HEK293 (cell line): Measurements from ENCODE around the gene CRY1.

Source experiments
- CTCF ChIA-PET: fragments of 350-600 bp; formaldehyde crosslinking; extraction: SDS; loops from one replicate; lab custom pipeline; 2021; ENCODE audit warnings: antibody characterized with exemption; lab: Yijun Ruan, JAX
- POLR2A ChIA-PET: fragments of 300-600 bp; formaldehyde crosslinking; extraction: SDS; loops from one replicate; lab custom pipeline; 2020; ENCODE audit warnings: antibody characterized with exemption, inconsistent platforms; lab: Yijun Ruan, JAX
- H3K27ac ChIP-seq: fragments of 200-500 bp; sonication (Bioruptor generic); 2 replicates; pipeline ENCODE4 v1.5.1; 2014; ENCODE audit warnings: low read depth, low read length, control low read depth, inconsistent platforms; ENCODE audit errors: extremely low read depth
- H3K36me3 ChIP-seq, 2 experiments: fragments of 200-500 bp in 1 of 2; sonication (Bioruptor generic) in 1 of 2; 1 replicate in 1 of 2; 2 replicates in 1 of 2; pipeline ENCODE4 v1.5.1; 2014 to 2017; ENCODE audit warnings: inconsistent platforms in 2 of 2, low read length in 2 of 2; ENCODE audit not compliant: control insufficient read depth in 2 of 2, insufficient read depth in 1 of 2
- H3K4me1 ChIP-seq: fragments of 200-500 bp; sonication (Bioruptor generic); 2 replicates; pipeline ENCODE4 v1.5.1; 2014; ENCODE audit warnings: mild to moderate bottlenecking, low read length, inconsistent platforms; ENCODE audit not compliant: control insufficient read depth, insufficient read depth
- H3K4me3 ChIP-seq: 2 replicates; pipeline ENCODE4 v1.5.1; 2011; ENCODE audit warnings: low read depth, mild to moderate bottlenecking, control low read depth, low read length, moderate library complexity
- H3K9me3 ChIP-seq: fragments of 200-500 bp; sonication (Bioruptor generic); 2 replicates; pipeline ENCODE4 v1.5.1; 2014; ENCODE audit warnings: low read depth, low read length, inconsistent platforms; ENCODE audit not compliant: control insufficient read depth, insufficient read depth
- FEZF1 ChIP-seq: fragments of 450-650 bp; formaldehyde crosslinking; IDR thresholded peaks from 2 replicates; pipeline ENCODE4 v1.5.1; 2016; ENCODE audit warnings: missing biosample characterization, missing genetic modification characterization
- GFI1B ChIP-seq: fragments of 450-650 bp; formaldehyde crosslinking; IDR thresholded peaks from 2 replicates; pipeline ENCODE4 v1.5.1; 2016; ENCODE audit warnings: missing biosample characterization, missing genetic modification characterization
- MYNN ChIP-seq: fragments of 450-650 bp; formaldehyde crosslinking; IDR thresholded peaks from 2 replicates; pipeline ENCODE4 v1.5.1; 2016; ENCODE audit warnings: missing biosample characterization, missing genetic modification characterization, borderline replicate concordance
- MZF1 ChIP-seq: fragments of 450-650 bp; formaldehyde crosslinking; IDR thresholded peaks from 2 replicates; pipeline ENCODE4 v1.5.1; 2017; ENCODE audit warnings: missing biosample characterization, missing genetic modification characterization, borderline replicate concordance
- OVOL3 ChIP-seq: fragments of 450-650 bp; formaldehyde crosslinking; IDR thresholded peaks from 2 replicates; pipeline ENCODE4 v1.5.1; 2016; ENCODE audit warnings: missing biosample characterization, missing genetic modification characterization
- PBX3 ChIP-seq: sonication (generic); formaldehyde crosslinking; IDR thresholded peaks from 2 replicates; pipeline ENCODE4 v1.8.1; 2022; ENCODE audit warnings: mild to moderate bottlenecking, moderate library complexity, missing genetic modification reagents
- PRDM10 ChIP-seq: fragments of 450-650 bp; formaldehyde crosslinking; IDR thresholded peaks from 2 replicates; pipeline ENCODE4 v1.5.1; 2016; ENCODE audit warnings: missing biosample characterization, missing genetic modification characterization
- SETDB1 ChIP-seq: IDR thresholded peaks from one replicate; pipeline ENCODE4 v1.6.1; 2017; ENCODE audit warnings: mild to moderate bottlenecking, low read length, moderate library complexity, mixed read lengths; ENCODE audit not compliant: insufficient read length
- TRIM28 ChIP-seq: IDR thresholded peaks from 2 replicates; pipeline ENCODE4 v1.6.1; 2011; ENCODE audit warnings: low read length, control low read depth, borderline replicate concordance
- ZBTB10 ChIP-seq: fragments of 450-650 bp; formaldehyde crosslinking; IDR thresholded peaks from 2 replicates; pipeline ENCODE4 v1.5.1; 2016; ENCODE audit warnings: missing biosample characterization, missing genetic modification characterization
- ZBTB11 ChIP-seq: fragments of 450-650 bp; formaldehyde crosslinking; conservative IDR thresholded peaks from 2 replicates; pipeline ENCODE4 v1.5.1; 2016; ENCODE audit warnings: low read depth, missing biosample characterization, missing genetic modification characterization
- ZBTB48 ChIP-seq: fragments of 450-650 bp; formaldehyde crosslinking; IDR thresholded peaks from 2 replicates; pipeline ENCODE4 v1.5.1; 2016; ENCODE audit warnings: missing biosample characterization, missing genetic modification characterization
- ZBTB7A ChIP-seq: fragments of 450-650 bp; formaldehyde crosslinking; IDR thresholded peaks from 2 replicates; pipeline ENCODE4 v1.5.1; 2016; ENCODE audit warnings: low read depth, missing biosample characterization, missing genetic modification characterization
- ZNF10 ChIP-seq: fragments of 450-650 bp; formaldehyde crosslinking; IDR thresholded peaks from 2 replicates; pipeline ENCODE4 v1.5.1; 2017; ENCODE audit warnings: missing biosample characterization, missing genetic modification characterization
- ZNF23 ChIP-seq: fragments of 450-650 bp; formaldehyde crosslinking; IDR thresholded peaks from 2 replicates; pipeline ENCODE4 v1.5.1; 2016; ENCODE audit warnings: missing biosample characterization, missing genetic modification characterization, borderline replicate concordance
- ZNF24 ChIP-seq: fragments of 450-650 bp; formaldehyde crosslinking; IDR thresholded peaks from 2 replicates; pipeline ENCODE4 v1.5.1; 2016; ENCODE audit warnings: missing biosample characterization, missing genetic modification characterization
- ZNF26 ChIP-seq: fragments of 450-650 bp; formaldehyde crosslinking; IDR thresholded peaks from 2 replicates; pipeline ENCODE4 v1.5.1; 2016; ENCODE audit warnings: missing biosample characterization, missing genetic modification characterization
- ZNF366 ChIP-seq: fragments of 450-650 bp; formaldehyde crosslinking; conservative IDR thresholded peaks from 2 replicates; pipeline ENCODE4 v1.5.1; 2016; ENCODE audit warnings: missing biosample characterization, missing genetic modification characterization
- ZNF530 ChIP-seq: fragments of 450-650 bp; formaldehyde crosslinking; IDR thresholded peaks from 2 replicates; pipeline ENCODE4 v1.5.1; 2016; ENCODE audit warnings: low read depth, missing biosample characterization, missing genetic modification characterization
- ZNF558 ChIP-seq: fragments of 450-650 bp; formaldehyde crosslinking; IDR thresholded peaks from 2 replicates; pipeline ENCODE4 v1.5.1; 2016; ENCODE audit warnings: missing biosample characterization, missing genetic modification characterization
- ZNF621 ChIP-seq: fragments of 450-650 bp; formaldehyde crosslinking; IDR thresholded peaks from 2 replicates; pipeline ENCODE4 v1.5.1; 2017; ENCODE audit warnings: missing biosample characterization, missing genetic modification characterization
- ZNF624 ChIP-seq: fragments of 450-650 bp; formaldehyde crosslinking; IDR thresholded peaks from 2 replicates; pipeline ENCODE4 v1.5.1; 2017; ENCODE audit warnings: missing biosample characterization, missing genetic modification characterization
- ZNF629 ChIP-seq: fragments of 450-650 bp; formaldehyde crosslinking; IDR thresholded peaks from 2 replicates; pipeline ENCODE4 v1.5.1; 2017; ENCODE audit warnings: missing biosample characterization, missing genetic modification characterization
- ZNF76 ChIP-seq: fragments of 450-650 bp; formaldehyde crosslinking; IDR thresholded peaks from 2 replicates; pipeline ENCODE4; 2016; ENCODE audit warnings: low read depth, missing biosample characterization, missing genetic modification characterization, borderline replicate concordance
- ZSCAN16 ChIP-seq: fragments of 450-650 bp; formaldehyde crosslinking; IDR thresholded peaks from 2 replicates; pipeline ENCODE4 v1.5.1; 2016; ENCODE audit warnings: missing biosample characterization, missing genetic modification characterization

The CRY1 gene

GRCh38 chr12:107091989-107092641 is 1.2 kb downstream of the CRY1 start:
- Histone ChIP-seq H3K27ac (peak overlapping the region; percentile 44; the same call in 1 of the 2 replicates), H3K4me1 (peaks cover 6% of the 10 kb centered on the region; the same call in 1 of the 2 replicates), H3K36me3 (no peaks in the 10 kb centered on the region), H3K9me3 (no peaks in the 10 kb centered on the region), H3K4me3 (peak overlapping the region; percentile 89)
- CTCF ChIA-PET: interaction anchor here (0.7 to 6.1 kb wide), 15 partner anchors 9 to 517 kb away, joined by 3 to 42 read pairs (median 4); partner anchors contain the start of gene MTERF2
- POLR2A ChIA-PET: interaction anchor here (1.2 to 3.1 kb wide), 2 partner anchors 105 to 136 kb away, joined by 7 to 22 read pairs; partner anchors contain the start of genes MTERF2 and TMEM263
- TF ChIP-seq ZSCAN16 (tag by site-specific recombination): peak; percentile 60; the same call in 1 of the 2 replicates
- TF ChIP-seq OVOL3: no peak
- no peak for TF ChIP-seq MYNN (tag by site-specific recombination)
- no peak for TF ChIP-seq ZNF530 (tag by site-specific recombination)
- no peak for TF ChIP-seq PRDM10
- TF ChIP-seq ZBTB10: no peak
- TF ChIP-seq ZBTB7A (tag by site-specific recombination): no peak
- no peak for TF ChIP-seq FEZF1
- peak; percentile 98 for TF ChIP-seq ZNF24 (tag by site-specific recombination)
- TF ChIP-seq ZNF558 (tag by site-specific recombination): peak; percentile 60
- TF ChIP-seq ZBTB11 (tag by site-specific recombination): no peak
- no peak for TF ChIP-seq SETDB1
- TF ChIP-seq ZNF624 (tag by site-specific recombination): no peak
- peak; percentile 36; the same call in 1 of the 2 replicates for TF ChIP-seq ZNF366 (tag by site-specific recombination)
- no peak for TF ChIP-seq ZNF26 (tag by site-specific recombination)
- peak; percentile 79 for TF ChIP-seq ZBTB48 (tag by site-specific recombination)
- no peak for TF ChIP-seq ZNF23 (tag by site-specific recombination)
- TF ChIP-seq TRIM28: peak; percentile 90
- TF ChIP-seq GFI1B: peak; percentile 91
- TF ChIP-seq MZF1 (tag by site-specific recombination): peak; percentile 32; the same call in 1 of the 2 replicates
- no peak for TF ChIP-seq ZNF629 (tag by site-specific recombination)
- TF ChIP-seq ZNF10: no peak
- TF ChIP-seq ZNF621: no peak
- TF ChIP-seq ZNF76: no peak
- TF ChIP-seq PBX3: no peak
